DOHH2 (cell line): ENCODE data around the gene C1QB.

ENCODE experiments used
- CTCF ChIP-seq: fragments of 200-600 bp; sonication (generic); IDR thresholded peaks from one replicate; pipeline ENCODE4 v1.5.1; 2014; ENCODE audit warnings: antibody characterized with exemption, mild to moderate bottlenecking, low read depth, low read length; ENCODE audit not compliant: poor library complexity, severe bottlenecking
- EZH2phosphoT487 ChIP-seq: fragments of 200-600 bp; sonication (generic); IDR thresholded peaks from 2 replicates; pipeline ENCODE4 v1.6.1; 2017; ENCODE audit warnings: borderline replicate concordance, mild to moderate bottlenecking, antibody characterized with exemption, low read length, moderate library complexity, mixed read lengths

GRCh38 chr1:22704440-22705067 is 51.5 kb downstream of the C1QB start:
- TF ChIP-seq CTCF (peak; percentile 83), EZH2phosphoT487 (no peak)
